NCI-H460 (cell line): Measurements from ENCODE around the gene SERBP1. TPM values are rescaled to one million over a fixed set of nuclear protein-coding genes. Genes with fewer than 3 reads are reported as not detected.
A peak's percentile ranks its signal among the peaks of the same experiment; 100 is the strongest.
"Not testable (repeated sequence)": the region's sequence is repeated elsewhere in the genome, so short reads cannot be mapped to it uniquely, and the experiment has no call there.

Source experiments
- DNase-seq: peaks from one replicate; pipeline ENCODE4 v3.0.0-alpha.2; 2016; ENCODE audit warnings: low read depth; ENCODE audit errors: extremely low read depth
- polyA plus RNA-seq: library from polyadenylated mRNA; depleted of rRNA; stranded (reverse); fragments of >200 nt; gene quantifications from 2 replicates; pipeline ENCODE4 v1.2.3, GENCODE V29; 2014; cell fraction: nucleus; rRNA removed
- total RNA-seq: library from RNA; depleted of rRNA; stranded (reverse); fragments of >200 nt; shearing (Covaris generic); gene quantifications from 2 replicates; pipeline ENCODE4 v1.2.3, GENCODE V29; 2014; rRNA removed

SERBP1 gene
- 342 and 365 TPM in 2 replicates for total RNA-seq
- polyA plus RNA-seq = 138 and 178 TPM in 2 replicates

GRCh38 chr1:67430358-67431155 is at the start of gene SERBP1:
Gene SERBP1 (minus strand): TSS chr1:67430402. CDS start chr1:67430300, 102 bp downstream.
- peak; percentile 96 for DNase-seq

GRCh38 chr1:67479146-67479891 is 49.1 kb upstream of the SERBP1 start:
- DNase-seq = no peak

GRCh38 chr1:67476906-67477305 is 46.7 kb upstream of the SERBP1 start:
- DNase-seq = no peak

- no peak for DNase-seq
Observed at GRCh38 chr1:67476006-67476482, 45.8 kb upstream of the SERBP1 start.

GRCh38 chr1:67472056-67472455 is 41.9 kb upstream of the SERBP1 start:
- DNase-seq = no peak

GRCh38 chr1:67469431-67469830 is 39.2 kb upstream of the SERBP1 start:
- no peak for DNase-seq

DNA sequence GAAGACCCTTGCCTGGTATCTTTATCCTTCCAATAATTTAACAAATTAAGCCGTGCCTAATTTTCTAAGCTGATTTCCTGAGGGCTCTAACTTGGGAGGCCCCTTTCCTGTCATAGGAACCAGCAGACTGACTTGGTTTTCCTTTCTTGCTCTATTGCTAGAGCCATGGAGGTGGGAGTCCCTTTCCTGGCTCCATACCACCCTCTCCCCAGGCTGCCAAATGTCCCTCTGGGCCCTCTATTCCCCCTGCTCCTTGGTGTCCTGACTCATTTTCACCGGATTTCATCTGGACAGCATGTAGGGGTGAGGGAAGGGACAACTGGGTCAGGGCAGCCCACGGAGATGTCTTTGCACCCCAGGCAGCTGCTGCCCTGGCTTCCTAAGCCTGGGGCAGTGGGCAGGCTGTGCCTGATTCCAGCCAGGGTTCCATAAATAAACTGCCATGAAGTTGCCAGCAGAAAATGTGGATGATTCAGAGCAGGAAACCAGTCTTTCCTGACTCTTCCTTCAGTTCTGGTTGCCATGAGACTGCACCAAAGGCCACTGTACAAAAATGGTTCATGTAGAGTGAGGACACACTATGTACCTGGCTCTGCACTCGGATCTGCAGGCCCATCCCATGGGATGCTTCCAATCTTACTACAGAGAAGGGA is 38.0 kb upstream of the SERBP1 start:
- DNase-seq = no peak

GRCh38 chr1:67465375-67465774 is 35.2 kb upstream of the SERBP1 start:
- DNase-seq = no peak

DNA sequence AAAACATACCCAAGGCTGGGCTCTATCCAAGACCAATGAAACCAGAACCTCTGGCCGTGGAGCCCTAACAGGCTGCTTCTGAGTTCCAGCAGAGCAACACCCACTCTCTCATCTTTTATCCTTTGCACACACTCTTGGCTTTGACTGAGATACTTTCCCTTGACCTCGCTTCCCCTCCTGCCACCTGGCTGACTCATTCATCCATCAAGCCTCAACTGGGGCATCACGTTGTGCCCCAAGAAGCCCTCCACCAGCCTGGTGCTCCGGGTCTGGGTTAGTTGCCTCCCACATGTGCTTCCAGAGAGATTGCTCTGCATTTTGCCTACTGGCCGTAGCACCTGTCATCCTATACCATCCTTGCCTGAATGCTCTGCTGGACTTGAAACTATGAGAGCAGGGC is 34.5 kb upstream of the SERBP1 start:
- DNase-seq = no peak

DNA sequence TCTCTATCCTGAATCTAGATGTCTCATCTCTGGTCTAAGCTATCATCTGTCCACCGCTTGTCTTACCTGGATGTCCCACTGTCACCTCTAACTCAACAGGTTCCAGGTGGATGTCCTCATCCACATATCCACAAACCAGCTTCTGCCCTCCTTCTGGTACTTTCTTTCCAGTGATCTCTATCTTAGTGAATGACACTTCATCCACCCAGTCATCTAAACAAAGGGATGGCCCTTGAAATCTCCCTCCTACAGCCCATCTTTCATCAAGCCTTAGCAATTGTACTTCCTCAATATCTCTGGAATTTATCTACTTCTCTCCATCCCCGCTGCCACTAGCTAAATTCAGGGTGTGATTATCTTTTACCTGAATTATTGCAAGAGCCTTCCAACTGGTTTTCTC is 33.9 kb upstream of the SERBP1 start:
- DNase-seq = no peak

DNA sequence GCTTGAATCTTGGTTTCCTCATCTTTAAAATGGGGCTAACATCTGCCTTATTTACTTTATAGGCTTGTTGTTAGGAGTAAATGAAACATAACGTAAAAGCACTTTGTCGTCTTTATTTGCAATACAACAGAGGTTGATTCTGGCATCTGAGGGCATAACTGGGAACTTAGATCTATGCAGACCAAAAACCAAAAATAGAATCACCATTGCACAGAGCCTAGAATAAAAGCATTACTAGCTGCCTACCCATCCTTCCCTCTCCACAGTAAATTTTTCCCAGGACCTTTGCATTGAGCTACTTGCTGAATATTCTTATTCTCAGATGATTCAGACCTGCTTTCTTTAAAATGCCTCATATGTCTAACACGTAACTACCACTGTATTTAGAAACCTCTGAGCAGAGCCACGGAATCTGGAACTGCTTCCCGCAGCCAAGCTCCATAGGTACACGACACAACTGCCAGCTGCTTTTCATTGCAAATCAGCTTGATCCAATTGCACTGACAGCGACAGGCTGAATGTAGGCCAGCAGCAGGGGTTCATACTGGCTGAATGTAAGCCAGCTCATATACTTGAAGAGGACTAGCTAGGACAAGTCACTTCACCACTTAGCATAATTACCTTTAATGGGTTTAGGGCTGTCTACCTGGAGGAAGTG is 33.2 kb upstream of the SERBP1 start:
- no peak for DNase-seq

DNA sequence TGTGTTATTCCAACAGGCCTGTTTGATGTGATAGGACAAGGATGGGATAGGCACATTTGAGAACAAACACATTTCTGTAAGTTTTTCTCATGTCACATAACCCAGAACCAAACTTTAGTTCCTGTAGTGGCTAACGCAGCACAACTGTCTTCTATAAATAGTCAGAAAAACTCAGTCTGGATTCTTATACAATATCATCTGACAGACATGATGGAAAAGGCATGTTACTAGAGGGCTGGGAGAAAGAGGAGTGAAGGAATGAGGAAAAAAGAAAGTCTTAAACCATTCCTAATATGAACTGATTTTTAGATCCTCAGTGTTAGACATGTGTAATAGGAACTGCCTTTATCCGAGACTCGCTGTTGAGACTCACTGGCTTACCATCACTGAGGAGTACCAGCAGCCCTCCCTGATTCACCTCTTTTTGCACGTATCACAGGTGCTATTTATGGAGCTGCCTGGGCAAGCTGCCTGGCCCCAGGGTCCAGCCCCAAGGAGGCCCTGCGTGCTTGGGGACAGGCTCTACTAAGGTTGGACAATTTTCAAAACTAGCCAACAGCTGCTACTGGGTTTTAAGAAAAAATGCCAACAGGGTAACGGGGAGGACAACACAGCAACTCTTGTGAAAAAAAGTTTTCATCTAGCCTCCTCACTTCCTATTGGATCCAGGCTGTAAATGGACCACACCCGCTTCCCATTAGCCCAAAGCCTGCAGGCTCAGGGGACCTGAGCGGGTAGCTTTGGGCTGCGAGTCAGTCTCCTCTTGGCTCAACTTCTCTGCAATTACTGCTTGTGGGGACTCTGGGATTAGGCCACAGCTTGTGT is 30.7 kb upstream of the SERBP1 start:
- DNase-seq = no peak

- DNase-seq = no peak
Observed at GRCh38 chr1:67459068-67459467, 28.9 kb upstream of the SERBP1 start.

- DNase-seq = no peak
Observed at GRCh38 chr1:67458663-67459062, 28.5 kb upstream of the SERBP1 start.

DNA sequence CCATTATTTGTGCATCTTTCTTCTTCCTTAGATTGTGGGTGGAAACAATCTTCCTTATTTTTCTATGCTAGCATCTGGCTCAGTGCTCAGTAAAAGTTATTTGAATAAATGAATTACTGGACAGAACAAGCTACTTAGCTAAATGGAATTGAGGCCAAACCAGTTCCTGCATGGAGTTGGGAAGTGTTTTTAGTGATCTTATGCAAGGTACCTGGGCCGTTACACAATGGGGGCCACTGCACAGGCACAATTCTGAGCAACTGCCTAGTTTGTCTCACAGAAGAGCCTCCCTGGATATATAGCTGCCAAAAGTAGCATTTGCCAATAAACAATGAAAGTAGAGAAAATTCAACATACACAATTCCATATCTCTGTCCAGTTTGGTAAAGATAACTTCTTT is 27.0 kb upstream of the SERBP1 start:
- DNase-seq = no peak

DNA sequence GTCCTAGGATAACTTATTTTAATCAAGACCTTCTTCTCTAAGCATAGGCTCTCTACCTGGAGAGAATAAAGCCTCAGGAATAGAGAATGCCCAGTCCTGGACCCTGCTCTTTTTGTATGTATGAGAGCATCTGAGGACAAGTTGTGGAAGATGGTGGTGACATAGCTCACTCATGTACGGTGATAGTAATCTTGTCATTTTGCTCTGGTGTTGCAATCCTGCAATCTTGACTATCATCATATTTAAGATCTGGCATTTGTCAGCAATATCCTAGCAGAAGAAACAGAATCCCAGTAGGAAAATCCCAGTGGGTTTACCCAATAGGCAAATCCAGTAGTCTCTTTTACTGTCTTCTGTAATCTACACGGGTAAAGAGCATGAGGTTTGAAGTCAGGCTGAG is 21.6 kb upstream of the SERBP1 start:
- DNase-seq = no peak

- DNase-seq = no peak
Observed at GRCh38 chr1:67451356-67451755, 21.2 kb upstream of the SERBP1 start.

- no peak for DNase-seq
Observed at GRCh38 chr1:67446893-67447292, 16.7 kb upstream of the SERBP1 start.

DNA sequence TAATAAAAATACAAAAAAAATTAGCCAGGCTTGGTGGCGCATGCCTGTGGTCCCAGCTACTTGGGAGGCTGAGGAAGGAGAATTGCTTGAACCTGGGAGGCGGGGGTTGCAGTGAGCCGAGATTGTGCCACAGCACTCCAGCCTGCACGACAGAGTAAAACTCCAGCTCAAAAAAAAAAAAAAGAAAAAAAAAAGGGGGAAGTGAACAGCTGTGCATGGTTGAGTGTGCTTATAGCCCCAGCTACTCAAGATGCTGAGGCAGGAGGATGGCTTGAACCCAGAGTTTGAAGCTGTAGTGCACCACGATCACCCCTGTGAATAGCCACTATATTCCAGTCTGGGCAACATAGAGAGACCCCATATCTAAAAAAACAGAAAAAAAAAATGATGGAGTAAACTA is 15.8 kb upstream of the SERBP1 start:
- not testable (repeated sequence) for DNase-seq

- no peak for DNase-seq
Observed at GRCh38 chr1:67441739-67442281, 11.6 kb upstream of the SERBP1 start.
